K562 (cell line): Measurements from ENCODE around the gene ZNF862. TPM values are rescaled to one million over a fixed set of nuclear protein-coding genes. Genes with fewer than 3 reads are reported as not detected.
A peak's percentile ranks its signal among the peaks of the same experiment; 100 is the strongest.

Experiments used
- ATF1 ChIP-seq, 2 experiments: fragments of 450-650 bp in 1 of 2; IDR thresholded peaks; 2 replicates each; pipeline ENCODE4 v1.6.1; 2016; ENCODE audit warnings: missing compliant biosample characterization in 1 of 2, missing genetic modification characterization in 1 of 2
- BACH1 ChIP-seq: fragments of 200-800 bp; sonication (Bioruptor generic); IDR thresholded peaks from 2 replicates; pipeline ENCODE4 v1.6.1; 2016; ENCODE audit warnings: missing genetic modification characterization, missing compliant biosample characterization
- BMI1 ChIP-seq: fragments of 150-350 bp; IDR thresholded peaks from 2 replicates; pipeline ENCODE4 v1.6.1; 2014; ENCODE audit warnings: low read length
- BRD4 ChIP-seq: fragments of 200-600 bp; sonication (generic); IDR thresholded peaks from 2 replicates; pipeline ENCODE4 v1.6.1; 2017; ENCODE audit warnings: inconsistent platforms
- CHCHD3 ChIP-seq: fragments of 250-450 bp; sonication (Bioruptor Pico); IDR thresholded peaks from 2 replicates; pipeline ENCODE4 v2.1.2; 2022; ENCODE audit warnings: mild to moderate bottlenecking
- ESRRB ChIP-seq: fragments of 250-450 bp; sonication (Bioruptor Pico); IDR thresholded peaks from 2 replicates; pipeline ENCODE4 v1.5.0; 2020; ENCODE audit warnings: mild to moderate bottlenecking, moderate library complexity, borderline replicate concordance
- GATAD2A ChIP-seq: fragments of 450-650 bp; IDR thresholded peaks from 2 replicates; pipeline ENCODE4 v1.6.1; 2017
- HSF4 ChIP-seq: fragments of 250-450 bp; sonication (Bioruptor Pico); IDR thresholded peaks from 2 replicates; pipeline ENCODE4 v2.1.2; 2022; ENCODE audit warnings: mild to moderate bottlenecking, moderate library complexity, borderline replicate concordance
- L3MBTL2 ChIP-seq: fragments of 450-650 bp; IDR thresholded peaks from 2 replicates; pipeline ENCODE4 v1.6.1; 2016; ENCODE audit warnings: mild to moderate bottlenecking, moderate library complexity
- NBN ChIP-seq: fragments of 450-650 bp; IDR thresholded peaks from 2 replicates; pipeline ENCODE4 v1.6.1; 2016; ENCODE audit warnings: low read depth, mild to moderate bottlenecking
- POLR2AphosphoS2 ChIP-seq: IDR thresholded peaks from 2 replicates; pipeline ENCODE4 v1.6.1; 2012; ENCODE audit warnings: low read length, improper control_type of control experiment
- RBM25 ChIP-seq: fragments of 200-400 bp; formaldehyde crosslinking; IDR thresholded peaks from 2 replicates; pipeline ENCODE4 v1.6.1; 2018; ENCODE audit warnings: low read length, low read depth, moderate library complexity; ENCODE audit not compliant: severe bottlenecking
- RFX1 ChIP-seq: fragments of 450-650 bp; IDR thresholded peaks from 2 replicates; pipeline ENCODE4 v1.6.1; 2016; ENCODE audit warnings: mild to moderate bottlenecking, moderate library complexity
- SAFB ChIP-seq: fragments of 200-400 bp; formaldehyde crosslinking; IDR thresholded peaks from 2 replicates; pipeline ENCODE4 v1.6.1; 2017; ENCODE audit warnings: low read depth, low read length, borderline replicate concordance
- SMARCA4 ChIP-seq: fragments of 450-650 bp; IDR thresholded peaks from 2 replicates; pipeline ENCODE4 v1.6.1; 2016
- SRSF7 ChIP-seq: fragments of 200-400 bp; formaldehyde crosslinking; optimal IDR thresholded peaks from 2 replicates; pipeline ENCODE3; 2017; ENCODE audit warnings: mild to moderate bottlenecking, low read depth, low read length
- STAG1 ChIP-seq: sonication (generic); formaldehyde crosslinking; IDR thresholded peaks from 2 replicates; pipeline ENCODE4 v1.5.0; 2020; ENCODE audit warnings: missing genetic modification reagents, borderline replicate concordance
- ZEB2 ChIP-seq: fragments of 450-650 bp; IDR thresholded peaks from 2 replicates; pipeline ENCODE4 v1.6.1; 2016
- ZNF133 ChIP-seq: fragments of 250-450 bp; sonication (Bioruptor Pico); IDR thresholded peaks from 2 replicates; pipeline ENCODE4 v1.4.0; 2020; ENCODE audit warnings: mild to moderate bottlenecking
- ZNF239 ChIP-seq: fragments of 250-450 bp; sonication (Bioruptor Pico); IDR thresholded peaks from 2 replicates; pipeline ENCODE4 v1.4.0; 2020; ENCODE audit warnings: mild to moderate bottlenecking
- ZNF436 ChIP-seq: fragments of 250-450, 450-650 bp; sonication (Bioruptor Pico); formaldehyde crosslinking; IDR thresholded peaks from 2 replicates; pipeline ENCODE4 v1.7.0; 2020; ENCODE audit warnings: mild to moderate bottlenecking
- ZNF778 ChIP-seq: fragments of 450-650 bp; formaldehyde crosslinking; IDR thresholded peaks from 2 replicates; pipeline ENCODE4 v1.4.0; 2020; ENCODE audit warnings: mild to moderate bottlenecking, moderate library complexity
- polyA plus RNA-seq, 8 experiments: library from polyadenylated mRNA; depleted of rRNA in 4 of 8; stranded (reverse) in 5 of 8; unstranded in 3 of 8; fragments of >200 nt; fragmentation: Nextera tagmentation in 2 of 8; fragmentation: Illumina TruSeq in 1 of 8; extraction: Ambion mirVana in 2 of 8; extraction: Trizol in 1 of 8; gene quantifications; 2 replicates each; pipeline versions ENCODE4 v1.2.1 to v1.2.3, GENCODE V29; 2011 to 2014; ENCODE audit warnings: inconsistent platforms in 1 of 8, missing spikeins in 1 of 8
- total RNA-seq, 7 experiments: library from RNA; depleted of rRNA in 6 of 7; stranded (reverse); fragments of >200 nt in 6 of 7; fragmentation: Illumina TruSeq in 2 of 7; extraction: Trizol in 2 of 7; gene quantifications; 2 replicates each; pipeline versions ENCODE4 v1.2.1 to v1.2.3, GENCODE V29; 2011 to 2021; ENCODE audit warnings: low replicate concordance in 1 of 7
- TF ChIP-seq, protein P1 (sequence below): fragments of 450-650 bp; IDR thresholded peaks from 2 replicates; pipeline ENCODE4 v1.6.1; 2017; ENCODE audit warnings: antibody characterized with exemption, mild to moderate bottlenecking
- TF ChIP-seq, protein P2 (sequence below): fragments of 450-650 bp; formaldehyde crosslinking; IDR thresholded peaks from 2 replicates; pipeline ENCODE4 v1.4.0; 2022; ENCODE audit warnings: mild to moderate bottlenecking, moderate library complexity
- TF ChIP-seq, protein P3 (sequence below): sonication (generic); formaldehyde crosslinking; IDR thresholded peaks from 2 replicates; pipeline ENCODE4 v1.9.0; 2022; ENCODE audit warnings: mild to moderate bottlenecking, missing genetic modification reagents

ZNF862 gene
- total and polyA plus RNA-seq, 9 of the 15 experiments (the other 6 are each of a cell fraction or from before 2014, with no cell fraction given) = 1.1 to 3.9 (median 2.6) TPM

DNA sequence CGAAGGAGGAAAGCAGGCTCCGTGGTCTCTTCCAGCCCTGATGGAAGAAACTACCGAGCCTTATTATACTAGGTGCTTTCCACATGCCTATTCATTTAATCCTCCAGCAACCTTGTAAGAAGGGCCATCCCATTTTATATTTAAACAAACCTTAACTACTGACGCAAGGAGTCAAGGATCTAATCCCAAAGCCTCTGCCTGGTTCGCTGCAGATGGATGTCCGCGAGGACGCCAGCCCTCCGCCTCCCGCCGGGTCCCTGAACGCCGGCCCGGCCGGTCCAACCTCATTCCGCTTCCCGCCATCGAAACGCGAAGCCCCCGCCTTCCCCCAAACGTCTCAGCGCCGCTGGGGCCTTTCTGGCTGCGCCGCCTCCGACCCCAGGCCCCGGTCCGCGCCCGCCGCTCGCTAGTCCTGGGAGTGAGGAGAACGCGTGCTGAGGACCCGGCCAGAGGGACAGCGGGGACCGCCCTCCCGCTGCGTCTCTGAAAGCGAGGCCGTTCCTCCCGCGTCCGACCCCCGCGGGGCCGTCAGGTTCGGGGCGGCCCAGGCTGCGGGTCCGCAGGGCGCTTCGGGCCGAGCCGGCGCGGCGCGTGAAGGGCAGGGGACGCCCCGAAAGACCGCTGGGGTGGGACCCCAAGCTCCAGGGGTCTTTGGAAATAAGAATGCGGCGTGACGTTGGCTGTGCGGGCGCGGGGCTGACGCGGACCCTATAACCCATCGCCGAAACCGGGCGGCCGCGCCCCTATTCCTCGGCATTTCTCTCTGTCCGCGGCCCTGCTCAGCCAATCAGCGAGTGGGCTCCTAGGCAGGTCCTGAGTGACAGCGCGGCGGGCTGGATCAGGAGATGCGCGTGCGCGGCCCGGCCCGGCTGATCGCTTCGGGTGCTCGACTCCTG is 35.1 kb downstream of the ZNF862 start, which contains the start of gene ATP6V0E2 (continued):
- TF ChIP-seq NBN (no peak; the same call in 1 of the 2 replicates), ZNF133 (CRISPR knock-in tag) (no peak), SRSF7 (no peak), ESRRB (CRISPR knock-in tag) (no peak), CHCHD3 (CRISPR knock-in tag) (0 out of 2 replicates have a peak, but pooled peaks have one; percentile 31), ZEB2 (no peak), ZNF239 (CRISPR knock-in tag) (no peak), HSF4 (CRISPR knock-in tag) (no peak), BACH1 (tag) (no peak), L3MBTL2 (peak; percentile 85), BMI1 (no peak), GATAD2A (peak; percentile 41; the same call in 1 of the 2 replicates), RFX1 (no peak), BRD4 (no peak), SMARCA4 (0 out of 2 replicates have a peak, but pooled peaks have one; percentile 12), ATF1 (CRISPR knock-in tag; IDR thresholded peaks at IDR 0.05) (no peak), ATF1 (tag; IDR thresholded peaks at IDR 0.05) (peak; percentile 70), SAFB (0 out of 2 replicates have a peak, but pooled peaks have one; percentile 23), POLR2AphosphoS2 (no peak), ZNF436 (CRISPR knock-in tag) (no peak), RBM25 (no peak), STAG1 (CRISPR knock-in tag) (peak; percentile 38; the same call in 1 of the 2 replicates), ZNF778 (CRISPR knock-in tag) (no peak)
- TF ChIP-seq, protein P1, sequence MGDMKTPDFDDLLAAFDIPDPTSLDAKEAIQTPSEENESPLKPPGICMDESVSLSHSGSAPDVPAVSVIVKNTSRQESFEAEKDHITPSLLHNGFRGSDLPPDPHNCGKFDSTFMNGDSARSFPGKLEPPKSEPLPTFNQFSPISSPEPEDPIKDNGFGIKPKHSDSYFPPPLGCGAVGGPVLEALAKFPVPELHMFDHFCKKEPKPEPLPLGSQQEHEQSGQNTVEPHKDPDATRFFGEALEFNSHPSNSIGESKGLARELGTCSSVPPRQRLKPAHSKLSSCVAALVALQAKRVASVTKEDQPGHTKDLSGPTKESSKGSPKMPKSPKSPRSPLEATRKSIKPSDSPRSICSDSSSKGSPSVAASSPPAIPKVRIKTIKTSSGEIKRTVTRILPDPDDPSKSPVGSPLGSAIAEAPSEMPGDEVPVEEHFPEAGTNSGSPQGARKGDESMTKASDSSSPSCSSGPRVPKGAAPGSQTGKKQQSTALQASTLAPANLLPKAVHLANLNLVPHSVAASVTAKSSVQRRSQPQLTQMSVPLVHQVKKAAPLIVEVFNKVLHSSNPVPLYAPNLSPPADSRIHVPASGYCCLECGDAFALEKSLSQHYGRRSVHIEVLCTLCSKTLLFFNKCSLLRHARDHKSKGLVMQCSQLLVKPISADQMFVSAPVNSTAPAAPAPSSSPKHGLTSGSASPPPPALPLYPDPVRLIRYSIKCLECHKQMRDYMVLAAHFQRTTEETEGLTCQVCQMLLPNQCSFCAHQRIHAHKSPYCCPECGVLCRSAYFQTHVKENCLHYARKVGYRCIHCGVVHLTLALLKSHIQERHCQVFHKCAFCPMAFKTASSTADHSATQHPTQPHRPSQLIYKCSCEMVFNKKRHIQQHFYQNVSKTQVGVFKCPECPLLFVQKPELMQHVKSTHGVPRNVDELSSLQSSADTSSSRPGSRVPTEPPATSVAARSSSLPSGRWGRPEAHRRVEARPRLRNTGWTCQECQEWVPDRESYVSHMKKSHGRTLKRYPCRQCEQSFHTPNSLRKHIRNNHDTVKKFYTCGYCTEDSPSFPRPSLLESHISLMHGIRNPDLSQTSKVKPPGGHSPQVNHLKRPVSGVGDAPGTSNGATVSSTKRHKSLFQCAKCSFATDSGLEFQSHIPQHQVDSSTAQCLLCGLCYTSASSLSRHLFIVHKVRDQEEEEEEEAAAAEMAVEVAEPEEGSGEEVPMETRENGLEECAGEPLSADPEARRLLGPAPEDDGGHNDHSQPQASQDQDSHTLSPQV = no peak; the same call in 1 of the 2 replicates
- TF ChIP-seq, protein P2, sequence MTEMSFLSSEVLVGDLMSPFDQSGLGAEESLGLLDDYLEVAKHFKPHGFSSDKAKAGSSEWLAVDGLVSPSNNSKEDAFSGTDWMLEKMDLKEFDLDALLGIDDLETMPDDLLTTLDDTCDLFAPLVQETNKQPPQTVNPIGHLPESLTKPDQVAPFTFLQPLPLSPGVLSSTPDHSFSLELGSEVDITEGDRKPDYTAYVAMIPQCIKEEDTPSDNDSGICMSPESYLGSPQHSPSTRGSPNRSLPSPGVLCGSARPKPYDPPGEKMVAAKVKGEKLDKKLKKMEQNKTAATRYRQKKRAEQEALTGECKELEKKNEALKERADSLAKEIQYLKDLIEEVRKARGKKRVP = no peak
- TF ChIP-seq, protein P3, sequence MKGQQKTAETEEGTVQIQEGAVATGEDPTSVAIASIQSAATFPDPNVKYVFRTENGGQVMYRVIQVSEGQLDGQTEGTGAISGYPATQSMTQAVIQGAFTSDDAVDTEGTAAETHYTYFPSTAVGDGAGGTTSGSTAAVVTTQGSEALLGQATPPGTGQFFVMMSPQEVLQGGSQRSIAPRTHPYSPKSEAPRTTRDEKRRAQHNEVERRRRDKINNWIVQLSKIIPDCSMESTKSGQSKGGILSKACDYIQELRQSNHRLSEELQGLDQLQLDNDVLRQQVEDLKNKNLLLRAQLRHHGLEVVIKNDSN (CRISPR knock-in tag) = no peak; the same call in none of the 2 replicates
